GM18498 (cell line): ENCODE data around the gene DLG2.
"Not testable (repeated sequence)": the region's sequence is repeated elsewhere in the genome, so short reads cannot be mapped to it uniquely, and the experiment has no call there.

ENCODE experiments used
- ATAC-seq: cut with Tn5 transposase; IDR thresholded peaks from one replicate; pipeline ENCODE4 v1.9.1; 2021; ENCODE audit warnings: mild to moderate bottlenecking, moderate library complexity; ENCODE audit not compliant: unreplicated experiment

The DLG2 gene

GRCh38 chr11:85048801-85049200 lies 578.3 kb downstream of the DLG2 start:
- ATAC-seq: no peak

DNA sequence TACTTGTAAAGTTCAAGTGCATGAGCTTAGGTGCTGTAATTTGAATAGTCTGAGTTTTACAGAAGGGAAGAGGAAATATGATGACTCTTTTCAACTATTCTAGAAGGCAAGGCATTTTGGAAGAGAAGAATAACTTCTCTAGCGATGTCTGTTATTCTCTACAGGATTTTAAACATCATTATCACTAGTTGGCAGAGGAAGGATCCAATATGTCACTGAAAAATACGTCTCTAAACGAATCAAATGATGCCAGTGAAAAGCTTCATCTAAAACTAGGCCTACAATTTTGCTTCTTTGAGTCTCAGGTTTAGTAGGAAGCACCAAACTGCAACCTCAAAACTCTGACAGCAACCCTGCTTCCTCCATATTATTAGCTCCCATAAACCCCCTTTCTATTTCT lies 581.4 kb downstream of the DLG2 start:
- no peak for ATAC-seq

DNA sequence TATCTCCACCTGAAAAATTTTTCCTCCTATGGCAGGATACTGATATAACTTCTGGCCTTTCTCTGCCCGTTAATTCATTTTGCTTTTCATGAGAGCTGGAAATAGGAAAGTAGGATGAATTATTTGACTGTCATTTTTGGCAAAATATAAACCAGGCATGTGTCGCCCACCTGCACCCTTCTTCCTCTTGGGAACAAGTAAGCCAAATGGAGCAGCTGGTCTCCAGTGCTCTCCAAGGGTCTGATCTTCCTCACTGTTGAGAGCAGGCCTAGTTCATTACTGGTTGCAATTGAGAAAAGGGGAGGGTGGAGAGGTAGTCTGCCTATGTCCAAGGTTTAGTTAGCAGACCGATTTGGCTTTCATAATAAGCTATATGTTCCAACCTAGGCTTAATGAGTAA lies 582.2 kb downstream of the DLG2 start:
- no peak for ATAC-seq

DNA sequence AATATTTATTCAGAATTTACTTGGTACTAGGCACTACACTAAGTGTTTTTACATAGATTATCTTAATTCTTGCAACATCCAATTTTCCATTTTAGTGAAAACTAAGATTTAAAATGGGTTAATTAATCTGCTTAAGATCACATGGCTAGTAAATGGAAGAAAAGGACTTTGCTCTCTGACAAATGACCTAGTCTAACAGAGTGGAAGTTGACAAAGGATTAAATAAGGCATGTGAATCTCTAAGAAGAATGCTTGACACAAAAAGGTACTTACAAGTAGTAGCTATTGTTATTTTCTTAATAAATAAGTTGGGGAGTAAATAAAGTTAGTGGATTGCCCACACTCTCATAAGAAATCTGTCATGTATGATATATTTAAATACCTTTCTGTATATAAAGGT lies 584.8 kb downstream of the DLG2 start:
- ATAC-seq: no peak

DNA sequence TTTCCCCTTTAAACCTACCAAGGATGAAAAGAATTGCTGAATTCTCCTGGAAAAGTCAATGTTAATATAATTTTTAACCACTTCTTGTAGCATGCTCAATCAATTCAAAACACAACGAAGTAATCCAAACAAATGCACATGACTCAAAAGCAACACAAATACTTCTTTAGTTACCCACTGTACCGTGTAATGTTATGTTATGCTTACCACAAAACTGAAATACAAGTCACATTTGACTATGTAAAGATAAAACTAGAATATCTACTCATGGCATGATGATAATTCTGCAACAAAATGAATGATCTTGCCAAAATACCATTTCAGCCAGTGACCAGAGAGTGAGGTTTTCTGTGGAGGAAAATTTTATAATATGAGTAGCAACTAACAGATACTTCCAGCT lies 587.0 kb downstream of the DLG2 start:
- ATAC-seq: no peak

- no peak for ATAC-seq
Observed at GRCh38 chr11:85029964-85030363, 597.2 kb downstream of the DLG2 start.

DNA sequence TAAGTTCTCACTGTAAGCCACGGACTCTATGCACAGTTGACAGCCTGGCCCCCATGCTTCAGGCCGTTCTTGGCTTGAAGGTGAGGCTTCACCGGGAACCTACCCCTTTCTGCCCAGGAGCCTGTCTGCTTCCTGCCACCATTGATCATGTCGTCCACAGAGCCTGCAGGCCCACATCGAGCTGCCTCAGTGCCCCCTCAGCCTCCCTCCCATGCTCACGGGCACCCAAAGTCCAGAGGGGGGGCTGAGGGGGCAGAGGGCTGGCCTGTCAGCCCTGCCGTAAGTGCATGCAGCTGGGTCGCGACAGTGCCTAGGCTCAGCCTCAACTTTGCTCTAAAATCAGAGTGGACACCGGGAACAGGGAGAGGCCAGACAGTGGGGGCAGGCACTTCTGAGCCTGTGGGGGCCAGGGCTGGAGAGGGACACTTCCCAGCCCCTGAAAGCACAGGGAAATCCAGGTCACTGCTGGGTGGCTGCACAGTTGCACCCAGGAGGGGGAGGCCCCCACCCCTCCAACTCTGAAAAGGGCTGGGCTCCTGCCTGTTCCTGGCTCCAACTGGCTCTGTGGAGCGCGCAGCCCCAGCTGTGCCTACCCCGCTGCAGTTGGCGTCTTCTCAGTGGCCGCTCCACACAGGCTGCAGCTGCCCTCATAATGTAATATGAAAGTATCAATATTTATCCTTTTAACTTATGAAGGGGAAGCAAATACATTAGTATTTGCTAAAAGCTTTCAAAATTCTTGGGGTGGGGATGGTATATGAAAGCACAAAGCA lies 598.6 kb downstream of the DLG2 start:
- no peak for ATAC-seq

DNA sequence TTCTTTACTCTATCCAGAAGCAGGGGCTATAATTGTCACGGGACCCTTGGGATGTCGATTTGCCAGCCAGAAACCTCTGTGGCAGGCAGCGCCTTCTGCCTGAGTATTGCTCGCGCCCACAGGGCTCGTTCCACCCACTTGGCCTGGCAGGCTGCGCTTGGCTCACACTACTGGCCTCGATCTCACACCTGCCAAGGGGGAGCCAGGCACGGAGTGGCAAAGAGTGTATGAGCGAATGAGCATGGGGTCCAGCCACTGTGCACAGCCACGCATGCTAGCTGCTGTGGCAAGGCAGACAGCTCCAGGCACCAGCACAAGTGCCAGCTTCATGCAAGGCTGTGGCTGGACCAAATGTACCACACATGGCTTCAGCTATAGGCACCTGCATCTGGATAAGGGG lies 599.8 kb downstream of the DLG2 start:
- ATAC-seq: no peak

DNA sequence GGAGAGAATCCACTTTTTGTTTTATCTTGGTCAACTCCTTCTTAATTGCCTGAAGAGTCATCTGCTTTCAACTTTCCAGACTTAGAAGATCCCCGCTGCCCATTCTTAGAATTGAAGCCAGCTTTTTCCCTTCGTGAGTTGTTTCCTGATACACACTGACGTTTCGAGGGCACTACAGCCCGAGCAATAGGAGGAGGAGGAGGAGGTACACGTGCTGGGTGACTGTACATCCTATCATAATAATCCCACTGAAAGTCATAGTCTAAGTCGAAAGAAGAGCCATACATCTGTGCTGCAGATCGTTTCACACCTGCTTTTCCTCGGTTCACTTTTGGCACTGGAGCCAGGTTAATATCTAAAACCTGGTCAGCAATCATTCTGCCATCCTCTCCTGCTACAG lies 606.1 kb downstream of the DLG2 start:
- ATAC-seq: no peak

GRCh38 chr11:84993386-84993785 lies 633.8 kb downstream of the DLG2 start:
- ATAC-seq: peak; percentile 47

- ATAC-seq: no peak
Observed at GRCh38 chr11:84990141-84990540, 637.0 kb downstream of the DLG2 start.

GRCh38 chr11:84987686-84988187 lies 639.4 kb downstream of the DLG2 start:
- ATAC-seq: not testable (repeated sequence)

- no peak for ATAC-seq
Observed at GRCh38 chr11:84981301-84981700, 645.8 kb downstream of the DLG2 start.

GRCh38 chr11:84969103-84969502 lies 658.0 kb downstream of the DLG2 start:
- ATAC-seq: no peak

DNA sequence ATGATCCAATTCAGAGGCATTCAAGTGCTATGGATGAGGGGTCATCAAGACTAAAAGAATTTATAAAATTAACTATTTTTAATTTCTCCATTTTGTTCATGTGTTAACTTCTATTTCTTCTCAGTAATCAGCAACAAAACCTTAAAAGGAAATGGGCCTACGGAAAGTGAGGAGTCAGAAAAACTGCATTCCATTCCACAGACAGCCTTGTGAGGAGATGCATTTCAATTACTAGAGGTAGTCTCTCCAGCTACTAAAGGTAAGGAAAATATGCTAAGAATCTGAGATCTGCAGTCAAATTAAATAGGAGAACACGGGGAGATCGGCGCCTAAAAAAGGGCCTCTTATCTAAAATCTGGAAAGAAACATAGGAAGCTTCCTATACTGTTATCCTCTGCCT lies 661.7 kb downstream of the DLG2 start:
- ATAC-seq: no peak

DNA sequence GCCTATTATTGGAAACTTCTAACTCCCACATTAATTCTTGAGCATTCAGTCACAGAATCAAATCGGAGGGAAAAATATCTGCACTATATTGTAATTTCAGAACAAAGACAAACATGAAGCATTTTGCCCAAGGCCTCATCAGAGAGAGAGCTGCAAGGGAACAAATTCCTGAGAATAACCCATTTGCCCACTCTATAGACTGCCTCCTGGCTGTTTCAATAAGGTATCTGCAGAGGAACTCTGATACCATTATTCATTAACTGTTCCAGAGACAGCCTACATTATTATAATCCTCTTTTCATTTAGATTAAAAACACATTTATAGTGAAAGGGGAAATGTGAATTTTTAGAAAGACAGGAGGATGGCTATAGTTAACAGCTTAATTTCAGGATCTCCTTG lies 663.9 kb downstream of the DLG2 start:
- no peak for ATAC-seq

DNA sequence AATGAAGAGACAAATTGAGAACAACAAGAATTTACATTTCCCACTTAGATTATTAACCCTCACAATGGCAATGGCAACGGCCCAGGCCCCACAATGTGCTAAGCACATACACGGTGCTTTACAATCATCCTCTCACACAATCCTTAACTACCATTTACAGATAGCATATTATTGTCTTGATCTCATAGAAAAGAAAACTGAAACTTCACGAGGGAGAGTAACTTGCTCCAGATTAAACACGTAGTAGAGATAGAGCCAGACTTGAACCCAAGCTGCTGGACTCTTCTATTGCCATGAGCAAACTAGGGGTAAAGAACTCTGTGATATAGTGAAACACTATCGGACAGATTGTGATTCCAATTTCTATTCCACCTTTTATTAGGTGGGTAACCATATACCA lies 665.1 kb downstream of the DLG2 start:
- ATAC-seq: no peak

- ATAC-seq: no peak
Observed at GRCh38 chr11:84958295-84958694, 668.8 kb downstream of the DLG2 start.

DNA sequence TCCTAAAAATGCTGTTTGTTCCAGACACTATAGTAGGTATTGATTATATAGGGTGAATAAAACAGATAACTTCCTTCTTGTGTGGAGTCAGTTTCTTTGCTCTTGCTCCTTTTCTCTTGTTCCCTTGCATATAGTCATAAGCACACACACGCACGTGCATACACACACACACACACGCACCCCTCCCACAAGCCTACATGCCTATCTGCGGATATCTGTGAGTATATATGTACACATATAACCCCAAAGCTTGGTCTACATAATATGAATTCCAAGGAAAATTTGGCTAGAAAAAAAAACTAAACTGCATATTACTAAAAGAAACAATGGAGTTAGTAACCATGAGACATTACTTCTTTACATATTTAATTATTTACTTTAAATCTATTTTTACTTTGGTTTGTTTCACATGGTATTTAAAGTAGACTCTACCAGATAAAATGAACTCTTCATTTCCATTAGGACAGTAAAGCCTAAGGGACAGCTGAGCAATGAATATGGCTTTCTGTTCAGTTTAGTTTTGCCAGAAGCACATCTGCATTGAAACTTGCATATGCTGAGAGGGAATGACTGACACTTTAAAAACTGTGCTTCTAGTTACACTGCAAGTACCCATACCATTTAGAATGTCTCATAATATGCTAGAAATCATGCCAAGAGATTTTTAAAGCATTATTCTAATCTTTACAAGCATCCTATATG lies 676.4 kb downstream of the DLG2 start:
- no peak for ATAC-seq

DNA sequence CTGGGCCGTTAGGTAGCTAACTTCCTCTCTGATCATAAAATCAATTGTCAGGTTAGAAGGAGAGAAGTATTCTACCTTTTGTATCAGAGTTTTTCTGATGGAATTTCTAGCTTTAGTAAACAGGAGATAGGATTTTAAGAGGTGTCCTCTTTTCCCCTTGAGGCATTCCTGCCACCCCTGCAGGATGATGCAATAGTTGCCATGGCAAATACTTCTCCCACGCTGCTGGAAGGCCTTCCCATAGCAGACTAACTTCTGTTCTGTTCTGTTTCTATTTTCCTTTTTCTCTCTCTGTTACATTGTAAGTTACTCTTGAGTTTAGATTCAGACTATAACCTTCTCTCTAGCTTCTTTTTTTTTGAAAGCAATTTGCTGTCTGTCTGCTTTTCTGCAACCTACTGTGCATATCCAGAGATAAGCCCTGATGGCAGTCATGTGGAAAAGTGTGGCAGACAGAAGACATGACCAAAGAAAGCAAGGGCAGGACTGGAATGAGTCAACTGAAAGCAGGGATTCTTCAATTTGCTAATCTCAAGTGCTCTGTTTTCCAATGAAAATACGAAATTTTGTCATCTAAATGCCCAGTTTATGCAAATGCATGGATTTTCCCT lies 679.1 kb downstream of the DLG2 start:
- ATAC-seq: no peak

DNA sequence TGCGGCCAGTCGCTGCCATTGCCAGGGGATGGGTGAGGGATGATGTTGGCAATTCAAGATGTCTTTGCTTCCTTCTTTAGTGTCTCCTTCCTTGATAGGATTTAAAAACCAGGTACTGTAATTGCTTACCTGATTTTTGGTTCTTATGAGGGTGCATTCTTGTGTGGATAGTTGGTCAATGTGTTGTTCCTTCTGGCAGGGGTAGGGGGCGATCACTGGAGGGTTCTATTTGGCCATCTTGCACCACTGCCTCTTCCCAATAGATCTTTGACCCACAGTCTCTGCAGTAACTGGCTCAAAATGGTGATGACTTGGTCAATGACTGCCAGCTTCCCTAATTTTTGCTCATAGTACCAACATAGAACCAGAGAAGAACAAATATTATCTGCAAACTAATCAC lies 680.1 kb downstream of the DLG2 start:
- no peak for ATAC-seq

GRCh38 chr11:84930863-84931262 lies 696.3 kb downstream of the DLG2 start:
- ATAC-seq: no peak
